Esophagus (tissue), 2 donors: Measurements from ENCODE around the gene IFNA1. TPM values are rescaled to one million over a fixed set of nuclear protein-coding genes. Genes with fewer than 3 reads are reported as not detected.
"Not testable (repeated sequence)": the region's sequence is repeated elsewhere in the genome, so short reads cannot be mapped to it uniquely, and the experiment has no call there.

Experiments
- H3K27ac ChIP-seq, 2 donors: one replicate each; pipeline ENCODE4 v1.5.1; 2013; ENCODE audit warnings: low read depth in 2 of 2, mild to moderate bottlenecking in 2 of 2, inconsistent platforms in 1 of 2, low read length in 1 of 2, moderate library complexity in 1 of 2
- H3K27me3 ChIP-seq, 2 donors: one replicate each; pipeline ENCODE4 v1.6.1; 2013; ENCODE audit warnings: low read length in 2 of 2, control low read depth in 1 of 2, mild to moderate bottlenecking in 1 of 2; ENCODE audit not compliant: insufficient read depth in 2 of 2, control insufficient read depth in 1 of 2
- H3K36me3 ChIP-seq, 2 donors: one replicate each; pipeline ENCODE4 v1.6.1; 2013; ENCODE audit warnings: low read length in 1 of 2; ENCODE audit not compliant: control insufficient read depth in 2 of 2, insufficient read depth in 2 of 2
- H3K4me1 ChIP-seq, 2 donors: one replicate each; pipeline ENCODE4 v1.6.1; 2013; ENCODE audit warnings: low read length in 1 of 2; ENCODE audit not compliant: control insufficient read depth in 2 of 2, insufficient read depth in 2 of 2
- H3K4me3 ChIP-seq, 2 donors: one replicate each; pipeline ENCODE4 v1.5.1; 2013; ENCODE audit warnings: low read length in 2 of 2, mild to moderate bottlenecking in 2 of 2, low read depth in 1 of 2, moderate library complexity in 1 of 2
- H3K9me3 ChIP-seq, 2 donors: one replicate each; pipeline ENCODE4 v1.6.1; 2013; ENCODE audit warnings: mild to moderate bottlenecking in 2 of 2, low read depth in 1 of 2, low read length in 1 of 2, moderate library complexity in 1 of 2; ENCODE audit not compliant: control insufficient read depth in 2 of 2, insufficient read depth in 1 of 2
- WGBS, 2 donors: extraction: QIAGEN DNeasy Blood & Tissue Kit; methylation state at CpG; one replicate each; pipeline ENCODE4 v1.1.7; 2013; 5-methylcytosine and 5-hydroxymethylcytosine counted together
- polyA plus RNA-seq, 2 donors: library from polyadenylated mRNA; stranded (reverse); fragments of 200-250 nt; gene quantifications; one replicate each; pipeline ENCODE4 v1.2.3, GENCODE V29; 2013
- donor health status: healthy with polysubstance abuse.
- donor health status: Bipolar disorder and iron deficiency.

The IFNA1 gene
- polyA plus RNA-seq, 2 donors = not detected

DNA sequence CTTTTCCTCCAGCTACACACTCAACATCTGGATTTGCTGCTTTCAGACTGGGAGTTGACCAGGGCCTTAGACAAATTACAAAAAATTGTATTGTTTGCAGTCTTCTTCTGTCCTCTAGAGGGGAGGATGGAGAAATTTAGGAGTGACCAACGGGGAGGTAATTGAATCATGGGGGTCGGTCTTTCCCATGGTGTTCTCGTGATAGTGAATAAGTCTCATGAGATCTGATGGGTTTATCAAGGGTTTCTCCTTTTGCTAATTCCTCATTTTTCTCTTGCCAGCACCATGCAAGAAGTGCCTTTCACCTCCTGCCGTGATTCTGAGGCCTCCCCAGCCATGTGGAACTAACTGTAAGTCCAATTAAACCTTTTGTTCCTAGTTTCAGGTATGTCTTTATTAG, 27.1 kb upstream of the IFNA1 start:
- WGBS, 2 donors = 75 to 88% methylated on average over 4 of the region's 4 CpGs

DNA sequence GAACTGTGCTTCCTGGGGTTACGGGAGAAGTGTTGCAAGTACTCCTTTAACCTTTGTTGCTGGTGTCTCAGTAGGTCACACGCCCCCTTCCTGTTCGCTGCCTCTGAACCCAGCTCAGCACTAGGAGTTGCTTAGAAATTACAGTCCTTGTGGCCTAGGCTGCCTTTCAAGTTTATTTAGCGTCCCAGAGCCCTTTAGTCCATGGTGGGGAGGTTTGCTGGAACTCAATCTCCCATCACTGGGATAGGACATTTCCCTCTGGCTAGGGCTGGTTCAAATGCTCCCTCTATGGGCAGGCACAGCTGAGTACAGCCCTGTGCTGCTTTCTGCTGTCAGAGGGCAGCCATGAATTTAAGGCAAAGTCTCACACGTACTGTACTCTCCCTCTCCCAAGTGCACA, 26.6 kb upstream of the IFNA1 start:
- WGBS, 2 donors = 66 to 74% methylated on average over 5 of the region's 5 CpGs

More for the DNA sequence above, 27.1 kb upstream of the IFNA1 start:
- Histone ChIP-seq H3K36me3 (no peaks in the 10 kb centered on the region), H3K4me3 (no peak overlapping the region), H3K4me1 (peaks cover 0 to 3% of the 10 kb centered on the region in 2 donors), H3K27me3 (no peaks in the 10 kb centered on the region), H3K27ac (no peak overlapping the region), H3K9me3 (no peaks in the 10 kb centered on the region)

DNA sequence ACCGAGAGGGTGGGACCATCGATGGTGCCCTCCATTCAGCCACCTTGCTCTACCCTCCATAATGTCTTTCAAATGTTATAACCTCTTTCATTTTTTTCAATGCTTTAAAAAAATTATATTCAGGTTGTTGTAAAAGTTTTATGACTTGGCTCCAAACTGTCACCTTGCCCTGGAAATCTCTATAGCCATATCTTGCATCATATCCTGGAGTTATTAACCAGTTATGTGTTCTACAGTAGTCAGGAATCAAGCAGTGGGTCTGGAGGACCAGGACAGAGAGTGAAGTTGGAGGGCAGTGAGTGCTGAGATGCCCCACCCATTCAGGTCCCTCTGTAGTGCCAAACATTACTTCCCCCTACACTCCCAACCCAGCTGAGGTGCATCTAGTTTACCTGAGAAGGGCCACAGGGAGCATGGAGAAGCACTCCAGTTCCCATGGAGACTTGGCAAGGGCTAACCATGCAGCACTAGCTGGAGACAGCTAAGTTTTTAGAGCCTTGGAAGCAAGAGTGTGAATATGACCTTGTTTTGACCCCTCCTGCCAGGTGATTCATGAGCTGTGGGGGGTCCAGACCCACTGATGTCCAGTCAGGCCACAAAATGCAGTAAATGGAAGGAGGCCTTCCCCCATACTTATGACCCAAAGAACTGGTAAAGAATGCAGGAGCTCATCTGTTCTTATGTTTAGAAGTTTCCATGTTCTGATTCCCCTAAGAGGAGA, 25.9 kb upstream of the IFNA1 start:
- H3K27ac ChIP-seq = no peak overlapping the region
- H3K9me3 ChIP-seq = no peaks in the 10 kb centered on the region
- peaks cover 0 to 3% of the 10 kb centered on the region in 2 donors for H3K4me1 ChIP-seq
- 93 to 95% methylated on average over 2 of the region's 2 CpGs for WGBS, 2 donors
- H3K36me3 ChIP-seq = no peaks in the 10 kb centered on the region
- no peak overlapping the region for H3K4me3 ChIP-seq
- no peaks in the 10 kb centered on the region for H3K27me3 ChIP-seq

More for the DNA sequence above, 26.6 kb upstream of the IFNA1 start:
- Histone ChIP-seq H3K36me3 (no peaks in the 10 kb centered on the region), H3K9me3 (no peaks in the 10 kb centered on the region), H3K27me3 (no peaks in the 10 kb centered on the region), H3K4me3 (no peak overlapping the region), H3K27ac (no peak overlapping the region), H3K4me1 (peaks cover 0 to 3% of the 10 kb centered on the region in 2 donors)

DNA sequence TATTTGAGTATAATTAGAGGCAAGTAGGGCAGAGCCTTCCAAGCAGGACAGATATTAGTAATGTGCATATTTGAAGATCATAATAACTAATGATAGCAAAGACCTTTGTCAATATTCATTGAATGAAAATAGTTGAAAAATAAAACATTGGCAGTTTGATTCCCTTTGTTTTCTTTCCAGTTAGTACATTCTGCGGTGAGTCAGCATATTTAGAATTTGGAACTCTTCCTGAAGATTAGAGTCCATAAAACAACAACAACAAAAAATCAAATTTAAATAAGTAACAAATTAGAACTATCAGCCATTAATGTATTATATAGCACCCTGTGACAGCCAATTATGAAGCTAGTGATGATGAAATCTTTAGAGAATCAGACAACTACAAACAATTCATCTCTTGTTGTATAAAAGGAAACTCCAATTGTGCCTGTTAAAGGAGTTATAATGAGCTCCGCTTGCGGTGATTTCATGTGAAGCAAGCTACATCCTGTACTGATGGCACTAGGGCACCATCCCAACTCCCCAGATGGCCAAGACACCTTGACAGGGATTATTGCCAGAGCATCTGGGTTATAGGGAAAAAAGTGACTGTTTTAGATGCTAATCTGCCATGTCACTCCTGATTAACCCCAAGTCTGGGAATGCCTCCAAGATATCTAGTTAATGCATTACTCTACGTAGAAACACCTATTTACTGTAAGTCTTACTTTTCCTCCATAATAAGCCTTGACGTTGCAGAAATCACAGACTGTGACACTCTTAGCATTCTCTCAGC, 24.6 kb upstream of the IFNA1 start:
- Histone ChIP-seq H3K27ac (no peak overlapping the region), H3K9me3 (no peaks in the 10 kb centered on the region), H3K36me3 (no peaks in the 10 kb centered on the region), H3K4me1 (peaks cover 0 to 3% of the 10 kb centered on the region in 2 donors), H3K27me3 (no peaks in the 10 kb centered on the region), H3K4me3 (no peak overlapping the region)
- WGBS, 2 donors = 43 to 57% methylated on average over 5 of the region's 5 CpGs

DNA sequence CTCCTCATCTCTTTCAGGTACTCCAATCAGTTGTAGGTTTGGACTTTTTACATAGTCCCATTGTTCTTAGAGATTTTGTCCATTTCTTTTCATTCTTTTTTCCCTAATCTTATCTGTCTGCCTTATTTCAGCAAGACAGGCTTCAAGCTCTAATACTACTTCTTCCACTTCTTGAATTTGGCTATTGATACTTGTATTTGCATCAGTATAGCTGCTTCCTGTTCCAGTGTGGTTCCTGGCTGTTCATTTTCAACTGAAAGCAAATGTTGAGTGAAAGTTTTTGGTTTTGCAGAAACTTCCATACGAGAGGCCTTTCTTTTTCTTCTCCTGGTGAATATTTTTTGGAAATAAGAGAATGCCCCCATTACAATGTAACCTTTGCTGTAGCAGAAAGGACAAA, 12.0 kb upstream of the IFNA1 start:
- WGBS, 2 donors = 72 to 74% methylated on average over 1 of the region's 1 CpG
- H3K27ac ChIP-seq = no peak overlapping the region
- no peaks in the 10 kb centered on the region for H3K4me1 ChIP-seq
- no peak overlapping the region for H3K4me3 ChIP-seq
- no peaks in the 10 kb centered on the region for H3K9me3 ChIP-seq
- H3K36me3 ChIP-seq = no peaks in the 10 kb centered on the region
- H3K27me3 ChIP-seq = no peaks in the 10 kb centered on the region

DNA sequence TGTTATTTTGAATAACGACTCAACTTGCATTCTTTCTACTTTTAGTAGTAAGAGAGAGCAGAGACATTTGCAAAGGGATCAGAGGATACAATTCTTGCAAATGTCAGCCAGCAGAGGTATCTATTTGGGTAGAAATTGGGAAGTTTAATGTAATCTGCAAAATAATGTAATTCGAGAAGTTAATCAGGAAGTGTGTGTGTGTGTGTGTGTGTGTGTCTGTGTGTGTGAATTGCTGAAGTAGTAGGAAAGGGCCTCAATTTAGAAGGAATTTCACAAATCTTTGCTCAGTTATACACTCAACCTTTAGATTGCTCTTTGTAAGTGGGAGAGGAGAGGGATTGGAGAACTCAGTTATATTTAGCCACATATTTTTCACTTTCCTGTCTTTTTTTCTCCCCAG, 11.0 kb upstream of the IFNA1 start:
- Histone ChIP-seq H3K27ac (no peak overlapping the region), H3K4me1 (no peaks in the 10 kb centered on the region), H3K27me3 (peaks cover 0 to 2% of the 10 kb centered on the region in 2 donors), H3K4me3 (no peak overlapping the region), H3K9me3 (no peaks in the 10 kb centered on the region), H3K36me3 (no peaks in the 10 kb centered on the region)
- 67 to 69% methylated on average over 2 of the region's 2 CpGs for WGBS, 2 donors

DNA sequence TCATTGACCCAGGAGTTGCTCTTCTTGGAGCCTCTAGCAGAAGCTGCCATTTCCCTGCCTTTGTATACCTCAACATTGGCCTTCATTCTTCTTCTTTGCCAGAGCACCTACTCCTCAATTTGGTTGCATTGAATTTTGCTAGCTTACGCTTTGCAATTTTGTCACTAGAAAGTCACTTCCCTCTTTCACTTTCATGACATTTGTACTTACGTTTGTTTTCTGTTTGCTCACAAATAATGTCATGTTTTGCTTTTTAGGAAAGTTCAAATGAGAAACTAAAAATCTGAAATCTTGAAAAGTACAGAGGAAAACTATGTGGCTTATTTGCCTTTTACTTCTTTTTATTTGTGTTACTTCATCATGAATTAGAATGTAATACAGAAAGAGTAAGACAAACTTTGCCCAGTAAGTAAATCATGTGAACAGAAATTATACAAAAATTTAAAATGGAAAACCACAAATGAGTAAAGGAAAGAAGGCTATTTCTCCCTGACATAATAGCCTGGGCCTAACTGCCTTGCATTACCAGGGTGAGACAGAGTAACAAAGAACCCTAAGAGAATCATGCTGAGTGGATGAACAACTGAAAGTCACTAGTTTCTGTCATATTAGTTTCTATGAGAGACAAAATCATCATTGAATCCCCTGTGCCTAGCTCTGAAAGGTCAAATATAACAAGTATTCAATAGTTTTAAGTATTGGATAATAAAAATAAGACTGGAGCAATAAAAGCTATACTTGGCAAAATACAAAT, 7.4 kb upstream of the IFNA1 start:
- Histone ChIP-seq H3K36me3 (no peaks in the 10 kb centered on the region), H3K9me3 (no peaks in the 10 kb centered on the region), H3K27me3 (peaks cover 0 to 2% of the 10 kb centered on the region in 2 donors), H3K4me1 (no peaks in the 10 kb centered on the region), H3K4me3 (no peak overlapping the region), H3K27ac (no peak overlapping the region)
- 77% methylated on average over 2 of the region's 2 CpGs for WGBS, 2 donors

DNA sequence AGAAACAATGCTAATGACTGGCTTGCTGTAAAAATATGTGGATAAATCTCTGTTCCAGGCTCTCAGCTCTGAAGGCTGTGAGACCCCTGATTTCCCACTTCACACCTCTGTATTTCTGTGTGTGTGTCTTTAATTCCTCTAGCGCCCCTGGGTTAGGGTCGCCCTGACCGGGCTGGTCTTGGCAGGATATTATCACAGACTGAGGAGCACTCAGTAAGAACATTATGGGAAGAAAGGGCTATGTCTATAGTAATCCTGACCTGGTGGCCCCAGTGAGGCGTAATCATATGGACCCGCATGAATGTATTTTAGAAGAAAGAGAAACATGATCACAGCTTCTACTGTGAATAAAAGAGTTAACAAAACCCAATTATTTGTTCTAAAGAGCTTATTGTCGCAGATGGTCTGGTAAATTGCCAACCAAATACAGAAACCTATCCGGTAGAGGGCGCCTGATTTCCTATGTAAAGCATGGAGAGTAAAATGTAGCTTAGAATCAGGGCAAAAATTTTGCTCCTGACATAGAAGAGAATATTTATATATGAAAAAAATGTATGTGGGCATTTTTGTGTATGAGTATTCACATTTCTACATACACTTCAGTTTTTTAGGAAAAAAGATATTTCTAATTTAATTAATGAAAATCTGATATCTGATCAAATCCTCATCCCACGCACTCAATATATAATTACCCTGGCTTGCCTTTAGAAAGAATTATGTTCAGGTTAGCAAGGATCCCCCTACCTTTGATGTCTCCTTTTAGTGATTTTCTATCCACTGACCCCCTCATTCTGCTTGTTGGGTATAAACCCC, 5.8 kb upstream of the IFNA1 start:
- Histone ChIP-seq H3K4me1 (no peaks in the 10 kb centered on the region), H3K36me3 (no peaks in the 10 kb centered on the region), H3K9me3 (no peaks in the 10 kb centered on the region), H3K27ac (no peak overlapping the region), H3K4me3 (no peak overlapping the region), H3K27me3 (peaks cover 0 to 2% of the 10 kb centered on the region in 2 donors)
- 32 to 48% methylated on average over 9 of the region's 9 CpGs for WGBS, 2 donors

DNA sequence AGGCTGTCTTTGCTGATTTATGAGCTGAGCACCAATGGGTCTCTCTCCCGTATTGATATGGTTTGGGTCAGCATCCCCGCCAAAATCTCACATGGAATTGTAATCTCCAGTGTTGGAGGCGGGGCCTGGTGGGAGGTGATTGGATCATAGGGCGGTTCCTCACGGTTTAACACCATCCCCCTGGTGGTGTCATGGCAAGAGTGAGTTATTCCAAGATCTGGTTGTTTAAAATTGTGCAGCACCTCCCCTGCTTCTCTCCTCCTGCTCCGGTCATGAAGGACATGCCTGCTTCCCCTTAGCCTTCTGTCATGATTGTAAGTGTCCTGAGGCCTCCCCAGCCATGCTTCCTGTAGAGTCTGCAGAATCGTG, 5.2 kb upstream of the IFNA1 start:
- H3K27me3 ChIP-seq, H3K27ac ChIP-seq, H3K4me1 ChIP-seq, H3K9me3 ChIP-seq, H3K36me3 ChIP-seq, H3K4me3 ChIP-seq: not testable (repeated sequence)
- 81% methylated on average over 7 of the region's 7 CpGs for whole genome bisulfite sequencing, 2 donors
